Sciatic nerve (tissue), 2 donors: ENCODE measurements around the gene GNG13. TPM values are rescaled to one million over a fixed set of nuclear protein-coding genes. Genes with fewer than 3 reads are reported as not detected.
A peak's percentile ranks its signal among the peaks of the same experiment; 100 is the strongest.

Source experiments
- ATAC-seq: fragments of 200-7000 bp; cut with Tn5 transposase; one replicate; pipeline ENCODE4 v1.9.1; 2020; ENCODE audit warnings: mild to moderate bottlenecking, moderate library complexity
- DNase-seq: peaks from one replicate; pipeline ENCODE4 v3.0.0-alpha.2; 2020; ENCODE audit warnings: low spot score
- intact Hi-C: fragments of 100-400 bp; cut with DNase I; formaldehyde crosslinking; loops from one replicate; pipeline ENCODE4 v1.14.2; 2022
- total RNA-seq: library from RNA; stranded (reverse); fragmentation: NEBNext Ultra II Directional; extraction: Animal tissue kit (Norgen Biotek cat#: 25700); gene quantifications from one replicate; pipeline ENCODE4 v1.2.1, GENCODE V29; 2021
- donor health status: DM: no; HTN: no; CAD: no.
- donor health status: DM: no; HTN: no; CAD: no.

The GNG13 gene
- total RNA-seq, 1 donor from 2014 or later, result not detected

DNA sequence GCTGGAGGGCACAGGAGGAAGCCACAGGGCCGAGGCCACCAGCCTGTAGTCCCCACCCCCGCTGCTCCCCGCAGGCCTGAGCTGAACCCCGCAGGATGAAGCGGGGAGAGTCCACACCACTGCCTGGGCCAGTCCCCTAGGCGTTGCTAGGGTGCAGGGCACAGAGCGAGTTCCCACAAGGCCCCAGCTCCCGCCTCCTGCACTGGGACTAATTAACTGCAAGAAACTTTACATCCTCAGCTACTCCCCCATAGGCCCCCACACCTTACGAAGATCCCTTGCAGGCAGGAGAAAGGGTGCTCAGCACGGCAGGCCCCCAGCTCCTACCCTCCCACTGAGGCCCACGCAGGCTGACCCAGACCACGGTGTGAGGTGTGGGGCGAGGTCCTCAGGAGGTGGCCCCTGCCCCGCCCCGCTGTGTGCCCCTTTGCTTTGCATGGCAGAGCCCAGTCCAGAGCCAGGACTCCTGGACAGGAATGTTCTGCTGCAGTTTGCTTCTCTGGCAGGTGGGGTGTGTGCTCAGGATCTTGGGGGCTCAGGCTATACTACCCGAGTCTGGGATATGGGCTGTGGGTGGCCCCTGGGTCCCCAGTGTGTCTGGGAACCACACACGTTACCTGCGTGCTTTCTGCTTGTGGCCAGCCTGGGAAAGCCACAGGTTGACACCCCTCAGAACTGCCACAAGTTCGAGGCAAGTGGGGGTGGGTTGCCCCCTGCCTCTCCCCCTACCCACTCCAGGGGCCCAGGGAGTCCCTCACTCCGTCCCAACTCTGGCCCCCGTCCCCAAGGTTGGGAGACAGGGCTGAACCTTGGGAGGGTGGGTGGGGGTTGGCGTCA lies 1.2 kb downstream of the GNG13 start:
- intact Hi-C loops, result no loop called here
- no peak for DNase-seq
- ATAC-seq, result no peak

DNA sequence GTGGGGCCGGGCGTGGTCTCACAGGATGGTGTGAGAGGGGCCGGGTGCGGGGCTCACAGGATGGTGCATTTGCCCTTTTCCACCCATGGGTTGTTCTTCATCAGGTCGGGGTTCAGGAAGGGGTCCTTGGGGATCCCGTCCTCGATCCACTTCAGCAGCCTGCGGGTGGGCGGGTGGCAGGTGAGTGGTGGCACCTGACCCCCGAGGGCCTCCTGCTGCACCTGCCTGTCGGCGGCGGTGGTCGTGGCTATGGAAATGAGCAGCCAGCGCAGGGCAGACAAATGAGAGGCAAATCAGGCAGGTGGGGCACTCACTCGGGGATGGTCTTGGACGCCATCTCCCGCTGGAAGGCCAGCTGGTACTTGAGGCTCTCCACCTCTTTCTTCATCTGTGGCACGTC lies 1.9 kb downstream of the GNG13 start:
- intact Hi-C loops, result no loop called here
- DNase-seq (no peak), ATAC-seq (no peak)

DNA sequence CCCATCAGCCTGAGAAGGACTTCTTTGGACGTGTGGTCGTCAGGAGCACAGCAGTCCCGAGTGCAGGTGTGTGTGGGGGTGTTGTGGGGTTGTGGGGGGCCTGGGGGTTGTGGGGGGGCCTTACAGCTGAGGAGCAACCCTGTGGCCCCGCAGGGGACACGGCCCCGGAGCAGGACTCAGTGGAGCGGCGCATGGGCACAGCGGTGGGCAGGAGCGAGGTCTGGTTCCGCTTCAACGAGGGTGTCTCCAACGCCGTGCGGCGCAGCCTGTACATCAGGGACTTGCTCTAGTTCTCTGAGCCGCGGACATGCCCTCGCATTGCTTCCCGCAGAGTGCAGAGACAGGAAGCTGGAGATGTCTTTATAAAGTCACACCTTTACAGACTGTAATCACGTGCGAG lies 2.8 kb downstream of the GNG13 start:
- no peak for ATAC-seq
- DNase-seq, result no peak
- intact Hi-C loops, result no loop called here

DNA sequence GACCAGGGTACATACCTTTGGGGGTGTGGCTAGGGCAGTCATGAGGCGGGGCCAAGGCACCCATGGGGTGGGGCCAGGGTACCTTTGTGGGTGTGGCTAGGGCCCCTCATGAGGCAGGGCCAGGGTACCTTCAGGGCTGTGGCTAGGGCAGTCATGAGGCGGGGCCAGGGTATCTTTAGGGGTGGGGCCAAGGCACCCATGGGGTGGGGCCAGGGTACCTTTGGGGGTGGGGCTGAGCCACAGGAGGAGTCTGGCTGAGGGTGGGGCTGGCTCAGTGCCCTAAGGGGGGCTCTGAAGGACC lies 3.5 kb downstream of the GNG13 start:
- DNase-seq, result no peak
- ATAC-seq, result no peak

DNA sequence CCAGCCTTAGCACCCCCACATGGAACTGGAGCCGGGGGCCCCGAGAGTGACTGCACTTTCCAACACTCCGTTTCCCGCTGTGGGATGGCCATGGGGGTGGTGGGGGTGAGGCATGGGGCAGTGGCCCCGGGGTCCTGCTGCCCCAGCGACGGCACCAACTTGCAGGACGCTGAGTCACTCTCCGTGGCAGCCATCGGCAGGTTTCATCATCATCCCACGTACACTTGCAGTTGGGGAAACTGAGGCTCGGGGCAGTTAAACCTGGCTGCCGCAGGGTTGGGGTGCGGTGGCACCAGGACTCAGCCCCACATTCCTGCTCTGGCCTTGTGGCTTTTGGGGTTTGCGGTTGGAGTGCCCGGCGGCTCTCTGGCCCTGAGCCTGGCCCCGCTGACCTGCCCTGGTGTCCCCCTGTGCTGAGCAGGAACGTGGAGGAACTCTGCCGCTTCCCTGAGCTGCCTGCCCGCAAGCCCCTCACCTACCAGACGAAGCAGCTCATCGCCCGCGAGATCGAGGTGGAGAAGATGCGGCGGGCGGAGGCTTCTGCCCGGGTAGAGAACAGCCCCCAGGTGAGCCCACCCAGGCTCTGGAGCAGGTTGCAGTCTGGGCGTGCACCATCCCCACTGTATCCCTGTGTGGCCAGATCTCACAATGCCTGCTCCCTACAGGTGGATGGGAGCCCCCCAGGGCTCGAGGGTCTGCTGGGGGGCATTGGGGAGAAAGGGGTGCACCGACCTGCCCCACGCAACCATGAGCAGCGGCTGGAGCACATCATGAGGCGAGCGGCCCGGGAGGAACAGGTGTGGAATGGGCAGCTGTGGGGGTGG lies 4.0 kb downstream of the GNG13 start:
- intact Hi-C loops, result no loop called here
- DNase-seq (no peak), ATAC-seq (no peak)

More for the DNA sequence above, 3.5 kb downstream of the GNG13 start:
- intact Hi-C loops, result no loop called here

DNA sequence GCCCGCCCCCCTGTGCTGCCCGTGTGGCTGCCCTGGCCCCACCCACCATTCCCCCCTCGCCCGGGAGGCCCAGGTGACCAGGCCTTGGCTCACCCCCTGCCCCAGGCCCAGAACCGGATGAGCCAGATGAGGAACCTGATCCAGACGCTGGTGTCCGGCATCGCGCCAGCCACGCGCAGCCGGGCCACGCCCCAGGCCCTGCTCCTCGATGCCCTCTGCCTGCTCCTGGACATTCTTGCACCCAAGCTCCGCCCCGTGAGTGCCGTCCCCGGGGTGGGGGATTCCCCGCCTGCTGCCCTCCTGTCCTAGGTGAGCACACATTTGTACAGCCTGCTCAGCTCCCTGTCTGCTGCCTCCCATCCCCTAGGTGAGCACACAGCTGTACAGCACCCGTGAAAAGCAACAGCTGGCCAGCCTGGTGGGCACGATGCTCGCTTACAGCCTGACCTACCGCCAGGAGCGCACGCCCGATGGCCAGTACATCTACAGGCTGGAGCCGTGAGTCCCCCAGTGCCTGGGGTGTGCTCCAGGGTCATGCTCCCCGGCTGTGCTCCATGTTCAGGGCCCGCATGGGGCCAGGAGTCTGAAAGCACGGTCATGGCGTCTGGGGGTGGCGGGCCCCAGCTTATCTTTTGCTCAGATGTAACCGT lies 4.8 kb downstream of the GNG13 start:
- ATAC-seq (no peak), DNase-seq (no peak)
- intact Hi-C loops, result no loop called here

DNA sequence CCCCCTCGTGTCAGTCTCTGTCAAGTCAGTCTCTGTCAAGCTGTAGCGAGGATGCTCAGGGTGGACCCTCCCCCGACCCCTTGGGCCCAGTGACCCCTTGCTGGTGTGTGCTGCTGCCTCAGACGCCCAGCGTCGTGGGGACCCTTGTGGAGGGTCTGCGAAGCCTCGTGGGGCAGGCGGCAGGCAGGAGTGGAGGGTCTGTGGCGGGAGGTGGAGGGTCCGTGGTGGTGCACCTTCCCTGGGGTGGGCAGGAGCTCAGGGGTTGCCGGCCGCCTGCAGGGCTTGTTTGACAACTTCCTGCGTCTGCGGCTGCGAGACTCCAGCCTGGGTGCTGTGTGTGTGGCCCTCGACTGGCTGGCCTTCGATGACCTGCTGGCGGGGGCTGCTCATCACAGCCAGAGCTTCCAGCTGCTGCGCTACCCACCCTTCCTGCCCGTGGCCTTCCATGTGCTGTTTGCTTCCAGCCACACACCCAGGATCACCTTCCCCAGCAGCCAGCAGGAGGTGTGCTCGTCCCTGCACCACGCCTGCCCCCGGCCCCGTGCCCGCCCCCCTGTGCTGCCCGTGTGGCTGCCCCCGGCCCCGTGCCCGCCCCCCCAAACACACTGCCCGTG lies 5.6 kb downstream of the GNG13 start:
- intact Hi-C loops, result no loop called here
- no peak for DNase-seq
- no peak for ATAC-seq

DNA sequence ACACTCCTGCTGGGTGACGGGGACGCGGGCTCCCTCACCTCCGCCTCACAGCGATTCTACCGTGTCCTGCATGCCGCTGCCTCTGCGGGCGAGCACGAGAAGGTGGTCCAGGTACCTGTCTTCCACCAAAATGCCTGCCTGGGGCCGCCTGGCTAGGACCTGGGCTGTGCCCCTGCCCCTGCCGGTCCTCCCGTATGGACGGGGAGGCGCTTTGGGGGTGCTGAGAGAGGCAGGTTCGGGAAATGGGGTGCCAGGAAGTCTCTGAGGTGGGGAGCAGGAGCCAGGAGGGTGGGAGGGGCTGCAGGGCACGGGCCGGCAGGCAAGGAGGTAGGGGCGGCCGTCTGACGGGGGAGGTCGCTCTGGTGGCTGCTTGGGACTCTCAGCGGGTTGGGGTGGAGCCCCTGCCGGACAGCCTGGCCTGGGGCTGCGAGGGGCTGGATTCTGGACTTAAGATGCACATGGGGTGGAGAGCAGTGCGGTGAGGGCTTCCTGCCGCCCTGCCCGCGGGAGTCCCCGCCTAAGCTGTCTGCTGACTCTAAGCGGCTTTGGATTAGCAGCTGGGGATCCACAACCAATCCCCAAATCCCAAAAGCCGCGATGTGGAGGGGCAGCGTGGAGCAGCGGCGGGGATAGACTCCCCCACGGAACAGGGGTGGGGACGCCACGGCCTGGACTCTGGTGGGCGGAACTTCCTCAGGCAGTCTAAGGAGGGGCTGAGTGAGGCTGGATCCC lies 6.3 kb downstream of the GNG13 start:
- intact Hi-C loops, result no loop called here
- DNase-seq (no peak), ATAC-seq (no peak)

DNA sequence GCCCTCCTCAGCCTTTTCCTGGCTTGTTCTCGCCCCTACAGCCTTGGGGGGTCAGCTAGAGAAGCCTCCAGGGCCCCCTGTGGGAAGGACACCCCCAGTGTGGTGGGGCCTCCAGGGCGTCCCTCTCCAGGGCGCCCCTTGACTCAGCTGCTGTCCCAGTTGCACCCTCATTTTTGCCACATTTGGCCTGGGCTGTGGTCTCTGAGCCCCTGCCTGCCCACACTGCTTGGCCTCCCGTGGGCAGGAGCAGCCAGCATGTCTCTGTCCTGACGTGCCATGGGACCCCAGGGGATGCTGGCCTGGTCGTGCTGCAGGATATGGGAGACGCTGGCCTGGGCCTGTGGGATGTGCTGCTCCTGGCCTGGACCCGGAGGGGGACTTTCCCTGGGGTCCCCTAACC lies 7.1 kb downstream of the GNG13 start:
- intact Hi-C loops, result no loop called here
- DNase-seq, result no peak
- ATAC-seq, result no peak

DNA sequence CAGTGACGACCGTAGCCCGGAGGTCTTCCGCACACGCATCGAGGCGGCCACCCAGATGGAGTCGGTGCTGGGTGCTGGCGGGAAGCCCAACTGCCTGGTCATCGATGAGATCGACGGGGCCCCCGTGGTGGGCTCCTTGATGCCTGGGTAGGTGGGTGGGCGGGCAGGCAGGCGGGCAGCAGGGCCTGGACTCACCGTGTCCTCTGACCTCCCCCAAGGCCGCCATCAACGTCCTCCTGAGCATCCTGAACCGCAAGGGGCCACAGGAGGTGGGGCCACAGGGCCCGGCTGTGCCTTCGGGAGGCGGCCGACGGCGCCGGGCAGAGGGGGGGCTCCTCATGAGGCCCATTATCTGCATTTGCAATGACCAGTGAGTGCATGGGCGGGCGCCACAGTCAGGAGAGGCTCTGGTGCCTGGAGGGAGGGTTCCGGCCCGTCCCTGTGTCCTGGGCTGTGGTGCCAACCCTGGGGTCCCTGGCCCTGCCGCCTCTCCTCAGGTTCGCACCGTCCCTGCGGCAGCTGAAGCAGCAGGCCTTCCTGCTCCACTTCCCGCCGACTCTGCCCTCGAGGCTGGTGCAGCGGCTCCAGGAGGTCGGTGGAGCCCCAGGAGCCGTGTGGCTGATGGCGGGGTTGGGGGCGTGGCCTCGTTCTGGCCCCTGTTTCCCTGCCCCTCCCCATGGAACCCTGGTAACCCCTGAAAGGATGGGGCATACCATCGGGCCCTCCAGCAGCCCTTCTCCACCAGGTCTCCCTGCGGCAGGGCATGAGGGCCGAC lies 8.1 kb downstream of the GNG13 start:
- ATAC-seq (no peak), DNase-seq (no peak)
- intact Hi-C loops, result no loop called here

DNA sequence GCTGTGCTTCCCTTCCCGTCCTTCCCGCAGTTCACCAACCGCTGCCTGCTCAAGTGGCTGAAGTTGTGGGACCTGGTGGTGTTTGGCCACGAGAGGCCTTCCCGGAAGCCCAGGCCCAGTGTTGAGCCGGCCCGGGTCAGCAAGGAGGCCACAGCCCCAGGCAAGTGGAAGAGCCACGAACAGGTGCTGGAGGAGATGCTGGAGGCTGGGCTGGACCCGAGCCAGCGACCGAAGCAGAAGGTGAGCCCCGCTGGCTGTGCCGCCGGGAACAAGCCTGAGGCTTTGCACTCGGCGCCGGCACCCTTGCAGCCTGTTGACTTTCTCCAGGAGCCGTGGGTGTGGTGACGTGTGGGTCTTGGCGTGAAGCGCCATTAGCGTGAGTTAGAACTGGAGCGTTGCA lies 9.4 kb downstream of the GNG13 start:
- ATAC-seq (no peak), DNase-seq (no peak)
- intact Hi-C loops, result no loop called here

DNA sequence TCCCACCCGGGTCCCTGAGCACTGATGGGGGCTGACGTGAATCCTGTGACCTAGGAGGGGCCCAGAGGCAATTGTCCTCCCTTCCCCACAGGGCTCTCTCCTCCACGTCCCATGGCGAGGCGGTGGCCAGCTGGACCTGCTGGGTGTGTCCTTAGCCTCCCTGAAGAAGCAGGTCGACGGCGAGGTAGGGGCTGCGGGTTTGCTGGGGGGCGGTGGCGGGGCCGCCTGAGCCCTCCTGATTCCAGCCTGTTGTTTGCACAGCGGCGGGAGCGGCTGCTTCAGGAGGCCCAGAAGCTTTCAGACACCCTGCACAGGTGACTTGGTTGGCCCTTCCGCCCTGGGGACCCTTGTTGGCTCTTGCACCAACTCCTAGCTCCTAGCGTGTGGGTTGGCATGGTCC lies 10.4 kb downstream of the GNG13 start:
- ATAC-seq, result no peak
- intact Hi-C loops, result no loop called here
- DNase-seq, result no peak

DNA sequence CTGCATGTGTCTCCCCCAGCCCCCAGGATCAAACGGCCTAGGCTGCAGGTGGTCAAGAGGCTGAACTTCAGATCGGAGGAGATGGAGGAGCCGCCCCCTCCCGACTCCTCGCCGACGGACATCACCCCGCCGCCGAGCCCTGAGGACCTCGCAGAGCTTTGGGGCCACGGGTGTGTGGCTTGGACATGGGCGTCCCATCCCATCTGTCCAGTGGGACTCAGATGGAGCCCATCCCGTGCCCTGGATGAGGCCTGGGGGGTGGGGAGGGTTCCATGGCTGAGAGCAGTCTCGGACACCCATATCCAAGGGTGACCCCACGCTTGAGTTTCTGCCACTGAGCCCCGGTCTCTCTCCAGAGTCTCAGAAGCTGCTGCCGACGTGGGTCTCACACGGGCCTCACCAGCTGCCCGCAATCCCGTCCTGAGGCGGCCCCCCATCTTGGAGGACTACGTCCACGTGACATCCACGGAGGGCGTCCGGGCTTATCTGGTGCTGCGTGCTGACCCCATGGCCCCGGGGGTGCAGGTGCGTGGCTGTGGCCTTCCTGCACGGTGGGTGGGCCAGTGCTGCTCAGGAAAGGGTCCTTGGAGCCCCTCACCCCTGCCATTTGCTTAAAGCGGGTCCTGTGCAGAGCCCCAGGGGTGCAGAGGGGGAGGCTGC lies 11.2 kb downstream of the GNG13 start:
- intact Hi-C loops, result no loop called here
- DNase-seq, result no peak
- no peak for ATAC-seq

DNA sequence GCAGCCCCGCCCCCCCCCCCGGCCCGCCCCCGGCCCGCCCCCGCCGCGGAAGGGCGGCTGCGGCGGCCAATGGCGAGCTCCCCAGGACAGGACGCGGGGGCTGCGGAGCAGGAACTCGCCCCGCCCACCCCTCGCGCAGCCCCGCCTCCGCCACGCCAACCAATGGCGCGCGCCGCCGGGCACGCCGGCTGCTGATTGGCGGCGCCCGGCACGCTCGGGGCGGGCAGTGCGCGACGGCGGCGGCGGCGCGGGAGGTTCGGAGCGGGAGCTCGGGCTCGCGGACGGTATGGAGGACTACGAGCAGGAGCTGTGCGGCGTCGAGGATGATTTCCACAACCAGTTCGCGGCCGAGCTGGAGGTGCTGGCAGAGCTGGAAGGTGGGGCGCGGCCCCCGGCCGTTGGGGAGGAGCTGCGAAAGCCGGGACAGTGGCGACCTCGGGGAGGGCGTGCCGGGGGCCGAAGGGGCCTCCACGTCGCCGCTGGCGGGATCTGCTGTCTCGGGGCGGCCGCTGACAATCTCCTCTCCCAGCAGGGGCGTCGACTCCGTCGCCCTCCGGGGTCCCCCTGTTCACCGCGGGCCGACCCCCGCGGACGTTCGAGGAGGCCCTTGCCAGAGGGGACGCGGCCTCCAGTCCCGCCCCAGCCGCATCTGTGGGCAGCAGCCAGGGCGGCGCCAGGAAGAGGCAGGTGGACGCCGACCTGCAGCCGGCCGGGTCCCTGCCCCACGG lies 12.0 kb downstream of the GNG13 start, which contains the start of gene CHTF18:
CHTF18 (plus strand) TSS at position 222 of the 728 bp plus-strand sequence; CDS start at position 287, 65 bp downstream.
- intact Hi-C loops, result no loop called here
- ATAC-seq, result peak; percentile 95
- DNase-seq, result peak; percentile 95

DNA sequence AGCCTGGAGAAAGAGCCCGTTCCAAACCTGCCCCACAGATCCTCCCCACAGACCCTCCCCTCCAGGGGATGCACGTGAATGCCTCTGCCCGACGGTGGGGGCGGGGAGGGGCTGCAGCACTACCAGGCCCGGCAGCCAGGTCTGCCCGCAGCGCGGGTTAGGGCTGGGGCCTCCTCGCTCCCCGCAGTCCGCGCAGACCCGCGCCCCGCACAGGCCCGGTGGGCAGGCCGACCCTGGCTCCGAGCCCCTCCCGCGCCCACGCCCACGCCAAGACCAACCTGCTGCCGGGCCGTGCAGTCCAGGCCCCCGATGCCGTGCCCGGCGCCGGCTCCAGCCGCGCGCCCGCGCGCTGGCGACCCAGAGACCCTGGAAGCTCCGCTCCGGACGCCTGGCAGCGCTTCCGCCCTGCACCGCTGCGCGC lies 12.5 kb downstream of the GNG13 start, which contains the start of gene RPUSD1:
RPUSD1 (minus strand) TSS at position 404 of the 421 bp plus-strand sequence. CDS start 644 bp downstream, outside the sequence.
- no peak for DNase-seq
- ATAC-seq, result peak; percentile 1
- intact Hi-C loops, result no loop called here

DNA sequence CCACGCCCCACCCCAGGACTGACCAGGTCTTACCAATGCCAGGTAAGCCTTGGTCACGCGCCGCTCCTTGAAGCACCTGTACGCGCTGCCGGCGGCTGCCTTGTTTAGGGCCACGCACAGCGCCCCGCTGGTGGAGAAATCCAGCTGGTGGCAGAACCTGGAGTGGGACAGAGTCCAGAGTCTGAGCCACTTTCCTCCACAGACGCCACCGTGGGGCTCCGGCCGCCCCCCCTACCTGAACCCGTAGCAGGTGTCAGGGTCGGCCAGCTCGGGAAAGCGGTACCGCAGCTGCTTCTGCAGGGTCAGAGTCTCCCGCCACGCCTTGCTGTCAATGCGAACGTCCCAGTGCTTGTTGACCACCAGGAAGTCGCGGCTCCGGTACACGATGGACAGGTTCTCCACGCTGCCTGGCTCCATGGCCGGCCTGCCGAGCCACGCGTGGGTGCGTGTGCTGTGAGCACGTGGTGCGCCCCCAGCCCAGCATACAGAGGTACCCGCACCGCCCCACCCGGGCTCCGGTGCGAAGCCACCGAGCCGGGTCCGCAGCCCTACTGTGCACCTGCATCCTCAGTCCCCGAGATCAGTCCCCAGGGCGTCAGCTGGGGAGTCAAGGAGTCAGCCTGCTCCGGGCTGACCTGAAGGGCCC lies 13.1 kb downstream of the GNG13 start:
- intact Hi-C loops, result no loop called here
- DNase-seq, result no peak

More for the DNA sequence above, 13.1 kb downstream of the GNG13 start:
- ATAC-seq, result no peak
